IPS DF 6.9 (cell line): ENCODE results near the gene AMPD2.
A peak's percentile ranks its signal among the peaks of the same experiment; 100 is the strongest.

ENCODE experiments used
- DNase-seq: peaks from one replicate; pipeline ENCODE4 v3.0.0-alpha.2; 2013; ENCODE audit warnings: low read depth, low spot score
- H3K27ac ChIP-seq: one replicate; pipeline ENCODE4 v1.5.1; 2013; ENCODE audit warnings: low read length, control low read depth
- H3K27me3 ChIP-seq: 2 replicates; pipeline ENCODE4 v1.6.1; 2013; ENCODE audit warnings: mild to moderate bottlenecking, low read length; ENCODE audit not compliant: control insufficient read depth, insufficient read depth
- H3K36me3 ChIP-seq: 2 replicates; pipeline ENCODE4 v1.6.1; 2013; ENCODE audit warnings: low read length; ENCODE audit not compliant: control insufficient read depth, insufficient read depth
- H3K4me1 ChIP-seq: 2 replicates; pipeline ENCODE4 v1.6.1; 2013; ENCODE audit warnings: low read length; ENCODE audit not compliant: control insufficient read depth, insufficient read depth
- H3K4me3 ChIP-seq: 2 replicates; pipeline ENCODE4 v1.5.1; 2013; ENCODE audit warnings: mild to moderate bottlenecking, low read length
- H3K9me3 ChIP-seq: 2 replicates; pipeline ENCODE4 v1.6.1; 2013; ENCODE audit warnings: low read length, inconsistent platforms; ENCODE audit not compliant: control insufficient read depth, insufficient read depth
- WGBS: extraction: QIAGEN DNeasy Blood & Tissue Kit; methylation state at CpG from one replicate; pipeline ENCODE4 v1.1.7; 2013; ENCODE audit warnings: mixed read lengths, missing lambda C conversion rate; ENCODE audit not compliant: insufficient read length, insufficient coverage; 5-methylcytosine and 5-hydroxymethylcytosine counted together

The AMPD2 gene

GRCh38 chr1:109616391-109616790 is 3.2 kb upstream of the AMPD2 start:
- Histone ChIP-seq H3K4me3 (no peak overlapping the region), H3K9me3 (no peaks in the 10 kb centered on the region), H3K4me1 (peaks cover 1% of the 10 kb centered on the region; the same call in 1 of the 2 replicates), H3K27me3 (no peaks in the 10 kb centered on the region), H3K36me3 (no peaks in the 10 kb centered on the region), H3K27ac (no peak overlapping the region)
- no peak for DNase-seq
- no CpG with 5 or more reads among the region's 3 CpGs for WGBS

- Histone ChIP-seq H3K27me3 (no peaks in the 10 kb centered on the region), H3K4me1 (peaks cover 2% of the 10 kb centered on the region; the same call in 1 of the 2 replicates), H3K27ac (no peak overlapping the region), H3K36me3 (no peaks in the 10 kb centered on the region), H3K4me3 (no peak overlapping the region), H3K9me3 (no peaks in the 10 kb centered on the region)
- DNase-seq, result no peak
- WGBS, result no CpG with 5 or more reads among the region's 3 CpGs
Observed at GRCh38 chr1:109617291-109617801, 2.3 kb upstream of the AMPD2 start.

- peak overlapping the region; percentile 58; the same call in 1 of the 2 replicates for H3K4me3 ChIP-seq
- no peak overlapping the region for H3K27ac ChIP-seq
- no CpG with 5 or more reads among the region's 9 CpGs for WGBS
- H3K9me3 ChIP-seq, result no peaks in the 10 kb centered on the region
- no peak for DNase-seq
- H3K27me3 ChIP-seq, result no peaks in the 10 kb centered on the region
- peaks cover 2% of the 10 kb centered on the region; the same call in 1 of the 2 replicates for H3K4me1 ChIP-seq
- H3K36me3 ChIP-seq, result no peaks in the 10 kb centered on the region
Observed at GRCh38 chr1:109618661-109619575, 719 bp upstream of the AMPD2 start.

- Histone ChIP-seq H3K4me3 (peak overlapping the region; percentile 58), H3K4me1 (peaks cover 2% of the 10 kb centered on the region; the same call in 1 of the 2 replicates), H3K27ac (no peak overlapping the region), H3K9me3 (no peaks in the 10 kb centered on the region), H3K36me3 (no peaks in the 10 kb centered on the region), H3K27me3 (no peaks in the 10 kb centered on the region)
- no CpG with 5 or more reads among the region's 9 CpGs for WGBS
- no peak for DNase-seq
Observed at GRCh38 chr1:109620401-109620791, 759 bp downstream of the AMPD2 start.

- peaks cover 2% of the 10 kb centered on the region; the same call in 1 of the 2 replicates for H3K4me1 ChIP-seq
- H3K36me3 ChIP-seq, result no peaks in the 10 kb centered on the region
- peak overlapping the region; percentile 58; the same call in 1 of the 2 replicates for H3K4me3 ChIP-seq
- no CpG with 5 or more reads among the region's 18 CpGs for WGBS
- no peaks in the 10 kb centered on the region for H3K9me3 ChIP-seq
- no peaks in the 10 kb centered on the region for H3K27me3 ChIP-seq
- H3K27ac ChIP-seq, result no peak overlapping the region
- no peak for DNase-seq
Observed at GRCh38 chr1:109620841-109621286, 1.2 kb downstream of the AMPD2 start.

GRCh38 chr1:109621379-109622136 is 1.9 kb downstream of the AMPD2 start:
- Histone ChIP-seq H3K36me3 (no peaks in the 10 kb centered on the region), H3K27ac (no peak overlapping the region), H3K9me3 (no peaks in the 10 kb centered on the region), H3K27me3 (no peaks in the 10 kb centered on the region), H3K4me3 (no peak overlapping the region; the same call in 1 of the 2 replicates), H3K4me1 (peaks cover 2% of the 10 kb centered on the region; the same call in 1 of the 2 replicates)
- no CpG with 5 or more reads among the region's 13 CpGs for WGBS
- DNase-seq, result no peak

- H3K9me3 ChIP-seq, result no peaks in the 10 kb centered on the region
- no peaks in the 10 kb centered on the region for H3K36me3 ChIP-seq
- no peak for DNase-seq
- no CpG with 5 or more reads among the region's 11 CpGs for WGBS
- H3K4me1 ChIP-seq, result peaks cover 2% of the 10 kb centered on the region; the same call in 1 of the 2 replicates
- H3K4me3 ChIP-seq, result no peak overlapping the region
- no peaks in the 10 kb centered on the region for H3K27me3 ChIP-seq
- H3K27ac ChIP-seq, result no peak overlapping the region
Observed at GRCh38 chr1:109622137-109622892, 2.7 kb downstream of the AMPD2 start.

- no CpG with 5 or more reads among the region's 3 CpGs for WGBS
- H3K36me3 ChIP-seq, result peaks cover 4% of the 10 kb centered on the region
- H3K27me3 ChIP-seq, result no peaks in the 10 kb centered on the region
- H3K27ac ChIP-seq, result no peak overlapping the region
- H3K4me3 ChIP-seq, result no peak overlapping the region
- H3K4me1 ChIP-seq, result peaks cover 2% of the 10 kb centered on the region; the same call in 1 of the 2 replicates
- DNase-seq, result no peak
- no peaks in the 10 kb centered on the region for H3K9me3 ChIP-seq
Observed at GRCh38 chr1:109622895-109623294, 3.3 kb downstream of the AMPD2 start.

- Histone ChIP-seq H3K36me3 (peaks cover 11% of the 10 kb centered on the region), H3K27me3 (no peaks in the 10 kb centered on the region), H3K4me3 (no peak overlapping the region), H3K4me1 (peaks cover 2% of the 10 kb centered on the region; the same call in 1 of the 2 replicates), H3K27ac (no peak overlapping the region), H3K9me3 (no peaks in the 10 kb centered on the region)
- no peak for DNase-seq
- no CpG with 5 or more reads among the region's 11 CpGs for WGBS
Observed at GRCh38 chr1:109623601-109624161, 4.0 kb downstream of the AMPD2 start.
